Medulla oblongata (tissue), 1 donor: Measurements from ENCODE around the gene FRK.
"Not testable (repeated sequence)": the region's sequence is repeated elsewhere in the genome, so short reads cannot be mapped to it uniquely, and the experiment has no call there.

Experiments used
- DNase-seq: peaks from one replicate; pipeline ENCODE4 v3.0.0-alpha.2; 2015; ENCODE audit errors: extremely low spot score

Gene FRK

GRCh38 chr6:116074732-116075390 lies 14.2 kb upstream of the FRK start:
- DNase-seq: no peak

DNA sequence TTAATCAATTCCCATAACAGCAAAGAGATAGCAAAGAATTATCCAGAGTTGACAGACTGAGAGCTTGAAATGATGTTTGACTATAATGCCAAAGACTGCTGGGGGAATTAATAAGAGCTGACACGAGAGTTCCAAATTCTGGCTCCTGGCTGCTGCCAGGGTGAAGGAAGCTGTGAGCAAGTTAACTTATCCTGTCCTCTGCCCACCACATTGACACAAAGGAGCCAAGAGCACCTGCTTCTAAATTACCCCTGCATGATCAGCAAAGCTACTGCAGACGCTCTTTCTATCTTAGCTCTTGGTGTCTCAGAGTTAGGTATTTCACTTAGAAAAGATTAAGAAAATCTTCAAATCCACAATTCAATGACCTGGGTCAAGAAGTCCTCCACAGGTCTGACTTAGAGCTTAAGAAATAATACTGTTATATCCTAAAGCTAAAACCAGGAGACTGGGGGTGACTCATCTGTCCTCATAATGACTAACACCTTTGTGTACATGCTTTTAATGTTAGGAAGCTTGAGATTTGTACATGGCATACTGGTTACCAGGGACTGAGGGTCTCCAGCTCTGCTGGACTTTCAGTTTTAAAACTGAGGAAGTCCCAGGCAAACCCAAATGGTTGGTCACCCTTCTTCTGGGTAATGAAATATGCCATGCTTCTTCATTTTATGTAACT lies 13.2 kb upstream of the FRK start:
- DNase-seq: no peak

GRCh38 chr6:116072368-116072767 lies 11.7 kb upstream of the FRK start:
- DNase-seq: no peak

- DNase-seq: no peak
These were observed 10.1 kb upstream of the FRK start for GRCh38 chr6:116070616-116071389.

- DNase-seq: no peak
These were observed 9.4 kb upstream of the FRK start for GRCh38 chr6:116070101-116070500.

DNA sequence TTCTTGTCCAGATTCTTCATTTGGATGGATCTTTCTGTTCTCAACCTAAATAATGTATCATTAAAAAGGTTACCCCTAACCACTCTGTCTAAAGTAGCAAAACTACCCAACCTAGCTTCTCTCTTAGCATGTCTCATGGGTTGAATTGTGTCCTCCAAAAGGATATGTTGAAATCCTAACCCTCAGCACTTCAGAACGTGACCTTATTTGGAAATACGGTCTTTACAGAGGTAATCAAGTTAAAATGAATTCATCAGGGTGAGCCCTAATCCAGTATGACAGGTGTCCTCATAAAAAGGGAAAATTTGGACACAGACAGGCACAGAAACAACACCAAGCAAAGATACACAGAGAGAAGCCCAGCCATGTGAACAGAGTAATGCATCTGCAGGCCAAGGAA lies 6.1 kb upstream of the FRK start:
- no peak for DNase-seq

GRCh38 chr6:116064666-116065065 lies 4.0 kb upstream of the FRK start:
- no peak for DNase-seq

DNA sequence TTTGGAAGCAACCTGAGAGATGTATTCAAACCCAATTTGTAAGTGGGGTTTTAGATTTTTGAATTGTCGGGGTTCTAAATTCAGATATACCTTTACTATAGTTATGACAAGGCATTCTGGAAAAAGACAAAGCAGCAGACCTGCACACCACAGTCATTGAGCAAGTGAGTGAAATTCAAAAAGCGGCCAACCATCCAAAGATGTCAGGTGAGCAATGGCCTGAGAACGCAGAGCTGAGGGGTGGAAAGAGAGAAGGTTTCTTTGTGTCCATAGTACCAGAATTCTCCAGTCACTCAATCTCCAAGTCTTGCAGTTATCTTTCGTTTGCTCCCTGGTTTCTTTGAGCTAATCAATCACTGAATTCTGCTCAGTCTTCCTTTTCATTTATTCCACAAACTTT lies 1.8 kb upstream of the FRK start:
- no peak for DNase-seq

GRCh38 chr6:116059713-116060571 lies 749 bp downstream of the FRK start:
- no peak for DNase-seq

- no peak for DNase-seq
These were observed 2.9 kb downstream of the FRK start for GRCh38 chr6:116057766-116058165.

- no peak for DNase-seq
These were observed 5.2 kb downstream of the FRK start for GRCh38 chr6:116055513-116055912.

DNA sequence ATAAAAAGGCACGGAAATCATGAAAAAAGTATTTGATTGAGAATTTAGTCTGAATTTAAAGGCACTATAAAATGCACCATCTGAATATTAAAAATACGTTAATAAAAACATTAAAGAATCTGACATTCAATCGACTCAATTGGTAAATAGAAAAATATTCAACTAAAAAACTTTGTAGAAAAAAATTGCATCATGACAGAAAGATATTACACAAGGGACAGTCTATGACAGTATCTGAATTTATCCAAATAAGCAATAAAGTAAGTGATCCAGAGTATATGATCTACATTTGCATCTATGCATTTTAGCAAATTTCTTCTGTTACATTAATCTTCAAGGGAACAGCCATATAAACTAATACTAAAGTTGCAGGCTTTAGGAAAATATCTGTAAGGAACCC lies 9.4 kb downstream of the FRK start:
- DNase-seq: no peak

DNA sequence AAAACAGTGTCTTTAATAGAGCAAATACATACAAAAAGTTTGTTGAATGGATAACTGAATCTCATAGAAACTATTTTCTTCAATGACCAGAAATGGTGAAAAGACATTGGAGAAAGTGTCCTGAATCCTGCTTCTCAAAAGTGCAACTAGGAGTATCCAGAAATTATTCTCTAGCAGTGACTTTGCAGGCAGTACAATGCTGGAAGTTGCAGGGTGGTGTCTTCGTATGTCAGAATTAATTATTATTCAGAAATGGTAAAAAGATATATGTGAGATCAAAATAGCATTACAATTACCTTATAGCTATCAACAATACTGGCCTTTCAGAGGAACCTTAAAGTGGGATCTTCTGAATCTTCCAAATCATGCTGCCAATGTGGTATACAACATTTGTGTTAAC lies 10.0 kb downstream of the FRK start:
- no peak for DNase-seq

- DNase-seq: no peak
These were observed 11.4 kb downstream of the FRK start for GRCh38 chr6:116049321-116049720.

DNA sequence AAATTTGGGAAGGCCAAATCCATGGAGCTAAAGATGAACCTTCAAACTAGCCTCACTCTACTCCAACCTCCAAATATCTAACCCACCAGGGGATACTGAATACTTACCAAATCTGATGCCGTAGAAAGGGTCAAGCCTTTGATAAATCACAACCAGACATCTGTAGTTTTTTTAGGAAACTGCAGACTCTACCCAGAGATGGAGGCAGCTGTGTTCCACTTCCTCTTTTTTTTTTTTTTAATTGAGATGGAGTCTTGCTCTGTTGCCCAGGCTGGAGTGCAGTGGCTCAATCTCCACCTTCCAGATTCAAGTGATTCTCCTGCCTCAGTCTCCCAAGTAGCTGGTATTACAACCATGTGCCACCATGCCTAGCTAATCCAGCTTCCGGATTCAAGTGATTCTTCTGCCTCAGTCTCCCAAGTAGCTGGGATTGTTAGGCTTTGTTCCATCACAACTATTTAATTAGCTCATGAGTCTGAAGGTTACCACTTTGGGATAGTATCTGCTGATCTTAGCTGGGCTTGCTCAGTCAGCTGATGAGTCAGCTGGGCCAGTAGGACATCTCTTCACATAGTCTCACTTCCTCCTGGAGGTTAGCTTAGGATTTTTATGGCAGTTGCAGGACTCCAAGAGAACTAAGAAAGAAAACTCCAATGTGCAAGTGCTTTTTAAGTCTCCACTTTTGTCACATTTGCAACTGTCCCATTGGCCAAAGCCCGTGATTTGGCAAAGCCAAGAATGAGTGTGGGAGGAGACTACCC lies 13.3 kb downstream of the FRK start:
- no peak for DNase-seq

- DNase-seq: no peak
These were observed 14.0 kb downstream of the FRK start for GRCh38 chr6:116046737-116047136.

- not testable (repeated sequence) for DNase-seq
These were observed 14.4 kb downstream of the FRK start for GRCh38 chr6:116046272-116046671.

DNA sequence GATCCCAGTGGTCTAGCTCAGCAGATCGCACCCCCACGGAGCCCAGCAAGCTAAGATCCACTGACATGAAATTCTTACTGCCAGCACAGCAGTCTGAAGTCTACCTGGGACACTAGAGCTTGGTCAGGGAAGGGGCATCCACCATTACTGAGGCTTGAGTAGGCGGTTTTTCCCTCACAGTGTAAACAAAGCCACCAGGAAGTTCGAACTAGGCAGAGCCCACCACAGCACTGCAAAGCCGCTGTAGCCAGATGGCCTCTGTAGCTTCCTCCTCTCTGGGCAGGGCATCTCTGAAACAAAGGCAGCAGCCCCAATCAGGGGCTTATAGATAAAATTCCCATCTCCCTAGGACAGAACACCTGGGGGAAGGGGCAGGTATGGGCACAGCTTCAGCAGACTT lies 18.8 kb downstream of the FRK start:
- DNase-seq: no peak

DNA sequence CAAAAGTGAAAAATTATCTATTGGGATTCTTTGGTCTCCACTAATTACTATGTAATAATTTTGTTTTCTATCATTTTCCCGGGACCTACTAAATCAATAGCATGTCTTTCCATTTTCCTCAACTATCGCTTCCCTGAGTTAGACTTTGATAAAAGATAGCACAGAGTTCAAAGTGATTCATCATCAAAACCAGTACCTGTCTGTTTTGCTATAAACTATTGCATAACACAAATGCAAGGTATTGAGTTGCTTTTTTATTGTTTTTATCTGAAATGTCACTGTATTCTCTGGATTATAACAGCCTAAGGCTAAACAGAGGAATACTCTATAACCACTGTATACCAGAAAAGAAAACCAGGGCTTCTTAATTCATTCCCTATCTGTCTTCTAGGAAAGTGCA lies 19.7 kb downstream of the FRK start:
- no peak for DNase-seq

DNA sequence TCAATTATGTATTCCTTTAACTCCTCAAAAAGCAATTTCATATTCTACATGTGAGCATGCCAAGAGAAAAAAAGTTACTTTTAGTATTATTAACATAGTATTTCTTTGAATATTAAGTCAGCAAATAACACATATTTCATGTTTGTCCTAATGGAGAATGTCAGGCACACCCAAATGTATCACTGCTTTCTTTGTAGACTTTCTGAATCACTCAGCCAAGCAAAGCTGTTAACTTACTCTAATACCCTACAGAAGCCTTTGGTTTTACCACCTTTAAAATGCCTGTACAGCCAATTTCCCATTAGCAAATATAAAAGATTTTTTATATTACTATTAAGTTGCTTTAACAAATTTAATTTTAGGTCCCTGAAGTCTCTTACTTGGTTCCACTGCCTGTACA lies 23.8 kb downstream of the FRK start:
- DNase-seq: no peak

GRCh38 chr6:116036075-116036773 lies 24.5 kb downstream of the FRK start:
- no peak for DNase-seq
